Brain pericyte (primary cell): ENCODE data around the gene SSH2.

Source experiments
- DNase-seq: peaks from one replicate; pipeline ENCODE4 v3.0.0-alpha.2; 2012; ENCODE audit warnings: low read depth, low spot score

SSH2 gene

GRCh38 chr17:29577385-29578211 is 352.4 kb downstream of the SSH2 start:
- DNase-seq, result no peak

- DNase-seq, result no peak
These were observed 353.0 kb downstream of the SSH2 start for GRCh38 chr17:29577001-29577370.

DNA sequence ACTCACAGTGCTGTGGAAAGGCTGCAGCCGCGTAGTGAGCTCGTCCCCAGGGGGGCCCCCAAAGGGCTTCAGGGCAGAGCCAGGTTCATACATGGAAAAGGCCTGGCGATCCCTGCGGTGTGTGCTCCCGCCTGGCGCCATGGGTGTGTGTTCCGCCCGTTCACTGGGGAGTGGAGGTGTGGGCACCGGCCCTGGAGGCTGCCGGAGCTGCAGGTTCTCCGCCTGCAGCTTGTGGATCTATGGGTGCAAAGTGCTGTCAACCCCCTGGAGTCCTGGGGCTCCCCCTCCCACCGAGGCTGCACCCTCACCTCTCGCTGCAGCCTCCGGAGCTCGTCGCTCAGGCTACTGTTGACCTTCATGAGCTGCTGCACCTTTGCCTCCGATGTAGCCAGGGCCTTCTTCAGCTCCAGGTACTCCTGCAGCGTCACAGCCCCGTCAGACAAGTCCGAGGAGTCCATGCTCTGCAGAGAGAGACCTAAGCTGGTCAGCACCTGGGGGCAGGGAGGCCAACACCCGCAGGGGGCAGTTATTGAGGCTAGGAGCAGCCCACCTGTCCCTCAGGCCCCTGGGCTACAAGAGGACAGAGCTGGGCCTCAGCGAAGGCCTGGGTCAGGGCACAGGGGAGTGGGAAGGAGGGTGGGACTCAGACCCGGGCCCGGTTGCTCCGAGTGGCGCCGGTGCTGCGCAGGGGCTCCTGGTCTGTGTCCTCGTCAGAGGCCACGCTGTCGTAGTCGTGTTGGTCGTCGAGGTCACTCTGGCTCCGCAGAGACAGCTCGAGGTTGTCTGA is 353.6 kb downstream of the SSH2 start:
- no peak for DNase-seq
